IPS-18c (cell line): ENCODE measurements around the gene CLDND2.

Source experiments
- H3K4me3 ChIP-seq: 2 replicates; pipeline ENCODE4 v1.7.0; 2013; ENCODE audit warnings: low read depth, mild to moderate bottlenecking, low read length, moderate library complexity; ENCODE audit not compliant: insufficient read depth
- H3K9me3 ChIP-seq: one replicate; pipeline ENCODE4 v1.6.1; 2013; ENCODE audit warnings: mild to moderate bottlenecking, low read length, moderate library complexity; ENCODE audit not compliant: control insufficient read depth, insufficient read depth

Gene CLDND2

GRCh38 chr19:51389143-51389542 is 20.3 kb upstream of the CLDND2 start:
- H3K9me3 ChIP-seq: no peaks in the 10 kb centered on the region
- no peak overlapping the region for H3K4me3 ChIP-seq

GRCh38 chr19:51387924-51388389 is 19.2 kb upstream of the CLDND2 start, which contains the start of gene LIM2:
Gene LIM2, minus strand, starts transcription at chr19:51387974. Its CDS starts 531 bp downstream, at chr19:51387443.
- no peak within 1 kb of the TSS for H3K4me3 ChIP-seq
- H3K9me3 ChIP-seq: no peaks in the 10 kb centered on the region

GRCh38 chr19:51386882-51387520 is 18.2 kb upstream of the CLDND2 start:
- Histone ChIP-seq H3K9me3 (no peaks in the 10 kb centered on the region), H3K4me3 (no peak overlapping the region)

GRCh38 chr19:51382004-51382403 is 13.2 kb upstream of the CLDND2 start:
- Histone ChIP-seq H3K4me3 (no peak overlapping the region), H3K9me3 (peaks cover 2% of the 10 kb centered on the region)

- peaks cover 2% of the 10 kb centered on the region for H3K9me3 ChIP-seq
- no peak overlapping the region for H3K4me3 ChIP-seq
Measured at GRCh38 chr19:51380379-51380778, 11.6 kb upstream of the CLDND2 start.

- H3K4me3 ChIP-seq: no peak overlapping the region
- peaks cover 2% of the 10 kb centered on the region for H3K9me3 ChIP-seq
Measured at GRCh38 chr19:51377422-51377821, 8.6 kb upstream of the CLDND2 start.

GRCh38 chr19:51375504-51376221 is 6.9 kb upstream of the CLDND2 start:
- Histone ChIP-seq H3K4me3 (no peak overlapping the region), H3K9me3 (no peaks in the 10 kb centered on the region)

- no peaks in the 10 kb centered on the region for H3K9me3 ChIP-seq
Measured at GRCh38 chr19:51372649-51373504, 4.1 kb upstream of the CLDND2 start, which contains the start of gene NKG7. Gene NKG7, minus strand, starts transcription at chr19:51372654. Its CDS starts 119 bp downstream, at chr19:51372535.

GRCh38 chr19:51372021-51372648 is 3.3 kb upstream of the CLDND2 start:
- no peaks in the 10 kb centered on the region for H3K9me3 ChIP-seq
- H3K4me3 ChIP-seq: no peak overlapping the region

More at GRCh38 chr19:51372649-51373504, 4.1 kb upstream of the CLDND2 start, which contains the start of gene NKG7:
- H3K4me3 ChIP-seq: no peak within 1 kb of the TSS

GRCh38 chr19:51371186-51371690 is 2.4 kb upstream of the CLDND2 start:
- H3K9me3 ChIP-seq: no peaks in the 10 kb centered on the region
- no peak overlapping the region for H3K4me3 ChIP-seq

- no peak overlapping the region for H3K4me3 ChIP-seq
- no peaks in the 10 kb centered on the region for H3K9me3 ChIP-seq
Measured at GRCh38 chr19:51370230-51370629, 1.4 kb upstream of the CLDND2 start.

- Histone ChIP-seq H3K4me3 (peak overlapping the region; percentile 85), H3K9me3 (no peaks in the 10 kb centered on the region)
Measured at GRCh38 chr19:51367565-51368365, 1.0 kb downstream of the CLDND2 start.

GRCh38 chr19:51367255-51367564 is 1.6 kb downstream of the CLDND2 start:
- Histone ChIP-seq H3K4me3 (peak overlapping the region; percentile 85), H3K9me3 (no peaks in the 10 kb centered on the region)

GRCh38 chr19:51366389-51367254 is 2.2 kb downstream of the CLDND2 start:
- Histone ChIP-seq H3K9me3 (no peaks in the 10 kb centered on the region), H3K4me3 (peak overlapping the region; percentile 85)

- no peaks in the 10 kb centered on the region for H3K9me3 ChIP-seq
- H3K4me3 ChIP-seq: peak within 1 kb of the TSS; percentile 85
Measured at GRCh38 chr19:51365965-51366388, 2.8 kb downstream of the CLDND2 start, which contains the start of gene ETFB. Gene ETFB, minus strand, starts transcription at chr19:51366388. Its CDS starts 62 bp downstream, at chr19:51366326.
